OCI-LY1 (cell line): ENCODE measurements around the gene LPAR1.

ENCODE experiments used
- CTCF ChIP-seq: fragments of 200-600 bp; sonication (generic), shearing (Covaris generic); IDR thresholded peaks from 2 replicates; pipeline ENCODE4 v1.5.1; 2017; ENCODE audit warnings: mild to moderate bottlenecking, antibody characterized with exemption, low read length, moderate library complexity, mixed read lengths
- EZH2 ChIP-seq: fragments of 200-600 bp; sonication (generic), shearing (Covaris generic); IDR thresholded peaks from 2 replicates; pipeline ENCODE4 v1.8.0; 2017; ENCODE audit warnings: borderline replicate concordance, mixed run types, mild to moderate bottlenecking, antibody characterized with exemption, low read length, moderate library complexity, mixed read lengths

- TF ChIP-seq CTCF (no peak), EZH2 (no peak)
Measured at GRCh38 chr9:111016426-111017045, 21.7 kb downstream of the LPAR1 start.
